Ishikawa (cell line): ENCODE data around the gene TSHZ3.

ENCODE experiments used
- CREB1 ChIP-seq: IDR thresholded peaks from 2 replicates; pipeline ENCODE4 v1.6.1; 2012; ENCODE audit warnings: low read depth
- EGR1 ChIP-seq: IDR thresholded peaks from 2 replicates; pipeline ENCODE4 v1.6.1; 2012
- EP300 ChIP-seq: IDR thresholded peaks from 2 replicates; pipeline ENCODE4 v1.6.1; 2012; ENCODE audit warnings: borderline replicate concordance
- FOXM1 ChIP-seq: IDR thresholded peaks from 2 replicates; pipeline ENCODE4 v1.6.1; 2012; ENCODE audit warnings: low read depth, borderline replicate concordance
- RAD21 ChIP-seq: IDR thresholded peaks from 2 replicates; pipeline ENCODE4 v1.6.1; 2012; ENCODE audit warnings: low read depth
- REST ChIP-seq: IDR thresholded peaks from 2 replicates; pipeline ENCODE4 v1.6.1; 2012; ENCODE audit warnings: low read depth, mild to moderate bottlenecking
- TCF12 ChIP-seq: IDR thresholded peaks from 2 replicates; pipeline ENCODE4 v1.6.1; 2012; ENCODE audit warnings: low read depth
- TEAD4 ChIP-seq: IDR thresholded peaks from 2 replicates; pipeline ENCODE4 v1.6.1; 2012
- USF1 ChIP-seq: IDR thresholded peaks from 2 replicates; pipeline ENCODE4 v1.6.1; 2012
- YY1 ChIP-seq: IDR thresholded peaks from 2 replicates; pipeline ENCODE4 v1.6.1; 2012; ENCODE audit warnings: low read depth

GRCh38 chr19:31334849-31335624 is 14.2 kb downstream of the TSHZ3 start:
- no peak for TF ChIP-seq EP300
- TF ChIP-seq REST = no peak
- TF ChIP-seq USF1 = no peak
- TF ChIP-seq TEAD4 = no peak
- no peak for TF ChIP-seq RAD21
- no peak for TF ChIP-seq FOXM1
- TF ChIP-seq CREB1 = no peak
- no peak for TF ChIP-seq TCF12
- no peak for TF ChIP-seq EGR1
- TF ChIP-seq YY1 = no peak
